ENCODE data around the gene EIF2B4.
"Not testable (repeated sequence)": the region's sequence is repeated elsewhere in the genome, so short reads cannot be mapped to it uniquely, and the experiment has no call there.

Gene EIF2B4

GRCh38 chr2:27336173-27336572 lies 34.0 kb downstream of the EIF2B4 start:
- Mint-ChIP-seq H3K4me3 (no peak overlapping the region), H3K27me3 (ENCODE audit: low read depth) (no peaks in the 10 kb centered on the region), H3K9me3 (no peaks in the 10 kb centered on the region), H3K4me1 (ENCODE audit: low read depth) (no peaks in the 10 kb centered on the region), H3K27ac (no peak overlapping the region), H3K36me3 (ENCODE audit: low read depth) (peaks cover 49% of the 10 kb centered on the region)
- no peak for DNase-seq (ENCODE audit: low spot score)

- no peak overlapping the region for H3K27ac Mint-ChIP-seq
- H3K4me1 Mint-ChIP-seq (ENCODE audit: low read depth), result no peaks in the 10 kb centered on the region
- H3K36me3 Mint-ChIP-seq (ENCODE audit: low read depth), result peaks cover 44% of the 10 kb centered on the region
- H3K27me3 Mint-ChIP-seq (ENCODE audit: low read depth), result no peaks in the 10 kb centered on the region
- no peaks in the 10 kb centered on the region for H3K9me3 Mint-ChIP-seq
- H3K4me3 Mint-ChIP-seq, result no peak overlapping the region
- no peak for DNase-seq (ENCODE audit: low spot score)
Measured at GRCh38 chr2:27335311-27335710, 34.8 kb downstream of the EIF2B4 start.

GRCh38 chr2:27324720-27325119 lies 45.4 kb downstream of the EIF2B4 start:
- peaks cover 37% of the 10 kb centered on the region for H3K36me3 Mint-ChIP-seq (ENCODE audit: low read depth)

GRCh38 chr2:27323596-27324285 lies 46.4 kb downstream of the EIF2B4 start:
- H3K27me3 Mint-ChIP-seq (ENCODE audit: low read depth), result no peaks in the 10 kb centered on the region
- H3K9me3 Mint-ChIP-seq, result no peaks in the 10 kb centered on the region
- peak overlapping the region; percentile 97 for H3K27ac Mint-ChIP-seq
- DNase-seq (ENCODE audit: low spot score), result no peak
- peaks cover 15% of the 10 kb centered on the region for H3K4me1 Mint-ChIP-seq (ENCODE audit: low read depth)
- peaks cover 32% of the 10 kb centered on the region for H3K36me3 Mint-ChIP-seq (ENCODE audit: low read depth)
- H3K4me3 Mint-ChIP-seq, result peak overlapping the region; percentile 99

More at GRCh38 chr2:27324720-27325119, 45.4 kb downstream of the EIF2B4 start:
- H3K4me1 Mint-ChIP-seq (ENCODE audit: low read depth), result peaks cover 15% of the 10 kb centered on the region
- no peak for DNase-seq (ENCODE audit: low spot score)
- no peaks in the 10 kb centered on the region for H3K9me3 Mint-ChIP-seq
- no peak overlapping the region for H3K27ac Mint-ChIP-seq
- H3K4me3 Mint-ChIP-seq, result no peak overlapping the region
- H3K27me3 Mint-ChIP-seq (ENCODE audit: low read depth), result no peaks in the 10 kb centered on the region

GRCh38 chr2:27322766-27323595 lies 47.2 kb downstream of the EIF2B4 start, which contains the start of gene MPV17:
TSS of gene MPV17 (minus strand) at chr2:27323097. CDS start at chr2:27322517, 580 bp downstream.
- Mint-ChIP-seq H3K36me3 (ENCODE audit: low read depth) (peaks cover 26% of the 10 kb centered on the region), H3K4me1 (ENCODE audit: low read depth) (peaks cover 15% of the 10 kb centered on the region), H3K4me3 (peak within 1 kb of the TSS; percentile 99), H3K9me3 (no peaks in the 10 kb centered on the region), H3K27me3 (ENCODE audit: low read depth) (no peaks in the 10 kb centered on the region), H3K27ac (peak within 1 kb of the TSS; percentile 97)
- DNase-seq (ENCODE audit: low spot score), result peak; percentile 88

- Mint-ChIP-seq H3K4me1 (ENCODE audit: low read depth) (peaks cover 15% of the 10 kb centered on the region), H3K9me3 (no peaks in the 10 kb centered on the region), H3K4me3 (peak overlapping the region; percentile 99), H3K27ac (peak overlapping the region; percentile 97), H3K36me3 (ENCODE audit: low read depth) (peaks cover 23% of the 10 kb centered on the region), H3K27me3 (ENCODE audit: low read depth) (no peaks in the 10 kb centered on the region)
- DNase-seq (ENCODE audit: low spot score), result no peak
Measured at GRCh38 chr2:27322301-27322765, 47.8 kb downstream of the EIF2B4 start.

GRCh38 chr2:27320958-27321543 lies 49.1 kb downstream of the EIF2B4 start:
- Mint-ChIP-seq H3K4me1 (ENCODE audit: low read depth) (peaks cover 15% of the 10 kb centered on the region), H3K9me3 (no peaks in the 10 kb centered on the region), H3K4me3 (no peak overlapping the region), H3K27me3 (ENCODE audit: low read depth) (no peaks in the 10 kb centered on the region), H3K36me3 (ENCODE audit: low read depth) (peaks cover 11% of the 10 kb centered on the region), H3K27ac (peak overlapping the region; percentile 38)
- no peak for DNase-seq (ENCODE audit: low spot score)

- H3K9me3 Mint-ChIP-seq; H3K36me3 Mint-ChIP-seq (ENCODE audit: low read depth); H3K27me3 Mint-ChIP-seq (ENCODE audit: low read depth); DNase-seq (ENCODE audit: low spot score); H3K27ac Mint-ChIP-seq; H3K4me3 Mint-ChIP-seq: not testable (repeated sequence)
- H3K4me1 Mint-ChIP-seq (ENCODE audit: low read depth), result peaks cover 15% of the 10 kb centered on the region
Measured at GRCh38 chr2:27319839-27320238, 50.3 kb downstream of the EIF2B4 start.

GRCh38 chr2:27316655-27317412 lies 53.3 kb downstream of the EIF2B4 start:
- peaks cover 7% of the 10 kb centered on the region for H3K4me1 Mint-ChIP-seq (ENCODE audit: low read depth)
- no peak overlapping the region for H3K4me3 Mint-ChIP-seq
- H3K9me3 Mint-ChIP-seq, result no peaks in the 10 kb centered on the region
- H3K27ac Mint-ChIP-seq, result no peak overlapping the region
- H3K27me3 Mint-ChIP-seq (ENCODE audit: low read depth), result no peaks in the 10 kb centered on the region
- peaks cover 2% of the 10 kb centered on the region for H3K36me3 Mint-ChIP-seq (ENCODE audit: low read depth)
- DNase-seq (ENCODE audit: low spot score), result no peak

- H3K36me3 Mint-ChIP-seq (ENCODE audit: low read depth), result peaks cover 3% of the 10 kb centered on the region
- no peak overlapping the region for H3K27ac Mint-ChIP-seq
- DNase-seq (ENCODE audit: low spot score), result no peak
- no peaks in the 10 kb centered on the region for H3K9me3 Mint-ChIP-seq
- no peak overlapping the region for H3K4me3 Mint-ChIP-seq
- peaks cover 3% of the 10 kb centered on the region for H3K4me1 Mint-ChIP-seq (ENCODE audit: low read depth)
- H3K27me3 Mint-ChIP-seq (ENCODE audit: low read depth), result no peaks in the 10 kb centered on the region
Measured at GRCh38 chr2:27315122-27315521, 55.0 kb downstream of the EIF2B4 start.

- no peak for DNase-seq (ENCODE audit: low spot score)
- no peaks in the 10 kb centered on the region for H3K27me3 Mint-ChIP-seq (ENCODE audit: low read depth)
- peaks cover 3% of the 10 kb centered on the region for H3K4me1 Mint-ChIP-seq (ENCODE audit: low read depth)
- no peak overlapping the region for H3K4me3 Mint-ChIP-seq
- H3K9me3 Mint-ChIP-seq, result no peaks in the 10 kb centered on the region
- peaks cover 5% of the 10 kb centered on the region for H3K36me3 Mint-ChIP-seq (ENCODE audit: low read depth)
- no peak overlapping the region for H3K27ac Mint-ChIP-seq
Measured at GRCh38 chr2:27314709-27315108, 55.4 kb downstream of the EIF2B4 start.
